Kidney capillary endothelial cell (primary cell): ENCODE data around the gene BRSK2.

ENCODE experiments used
- DNase-seq: peaks from one replicate; pipeline ENCODE4 v3.0.0-alpha.2; 2018; ENCODE audit warnings: low spot score

Gene BRSK2

DNA sequence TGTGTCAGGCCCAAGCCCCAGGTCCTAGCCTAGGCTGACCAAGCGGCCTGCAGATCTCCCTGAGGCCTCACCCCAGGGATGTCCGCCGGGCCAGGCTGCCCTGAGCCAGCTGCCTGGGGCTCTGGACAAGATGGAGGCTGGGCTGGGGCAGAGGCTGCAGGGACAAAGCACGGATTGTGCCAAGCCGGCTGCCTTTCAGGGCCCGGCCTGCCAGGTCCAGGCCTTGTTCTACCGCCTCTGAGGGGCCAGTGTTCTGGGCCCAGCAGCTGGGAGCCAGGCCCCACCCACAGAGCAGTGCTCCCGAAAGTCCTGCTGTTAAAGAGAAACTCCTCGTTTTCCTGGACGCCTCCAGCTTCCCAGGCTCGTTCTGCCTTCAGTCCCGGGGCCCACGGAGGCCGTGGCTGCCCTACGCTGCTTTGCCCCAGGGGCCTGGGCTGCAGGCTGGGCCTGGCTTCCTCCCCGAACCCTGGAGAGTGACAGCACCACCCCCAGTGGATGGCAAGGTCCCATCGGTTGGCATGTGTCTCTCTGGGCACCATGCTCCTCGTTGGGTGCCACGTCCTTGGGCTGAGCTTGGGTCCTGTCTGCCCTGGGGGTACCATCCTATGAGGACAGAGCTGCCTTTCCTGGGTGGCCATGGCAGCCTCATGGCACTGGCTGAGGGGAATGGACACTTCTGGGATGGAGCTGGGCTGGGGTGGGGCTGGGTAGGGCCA lies 7.6 kb downstream of the BRSK2 start:
- DNase-seq, result no peak

DNA sequence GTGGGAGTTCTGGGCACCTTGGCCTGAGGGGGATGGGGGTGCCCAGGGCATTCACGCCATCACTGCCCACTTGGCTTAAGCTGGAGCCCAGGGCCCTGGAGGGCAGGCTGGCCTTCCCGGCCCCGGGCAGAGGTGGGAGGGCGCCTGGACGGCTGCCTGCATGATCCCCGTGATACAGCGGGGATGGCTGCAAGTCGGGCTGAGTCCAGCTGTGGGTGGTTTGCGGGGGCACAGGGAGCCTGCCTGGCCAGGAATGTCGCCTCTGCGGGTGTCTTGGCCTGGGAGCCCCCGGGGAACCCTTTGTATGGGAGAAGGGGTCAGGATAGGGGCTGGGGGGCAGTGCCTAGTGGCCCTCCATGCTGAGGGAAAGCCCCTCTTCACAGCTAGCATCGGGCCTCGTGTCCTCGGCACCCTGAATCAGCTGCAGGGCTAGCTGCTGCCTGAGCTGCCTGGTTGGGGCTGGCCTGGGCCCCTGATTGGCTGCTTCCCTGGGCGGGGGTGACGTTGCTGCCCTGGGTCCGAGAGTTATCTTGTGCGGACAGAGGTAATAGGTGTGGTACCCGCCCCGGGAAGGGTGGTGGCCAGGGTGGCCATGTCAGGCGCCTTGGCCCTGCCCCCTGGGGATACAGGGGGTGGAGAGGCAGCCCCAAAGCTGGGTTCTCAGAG lies 8.3 kb downstream of the BRSK2 start:
- no peak for DNase-seq

DNA sequence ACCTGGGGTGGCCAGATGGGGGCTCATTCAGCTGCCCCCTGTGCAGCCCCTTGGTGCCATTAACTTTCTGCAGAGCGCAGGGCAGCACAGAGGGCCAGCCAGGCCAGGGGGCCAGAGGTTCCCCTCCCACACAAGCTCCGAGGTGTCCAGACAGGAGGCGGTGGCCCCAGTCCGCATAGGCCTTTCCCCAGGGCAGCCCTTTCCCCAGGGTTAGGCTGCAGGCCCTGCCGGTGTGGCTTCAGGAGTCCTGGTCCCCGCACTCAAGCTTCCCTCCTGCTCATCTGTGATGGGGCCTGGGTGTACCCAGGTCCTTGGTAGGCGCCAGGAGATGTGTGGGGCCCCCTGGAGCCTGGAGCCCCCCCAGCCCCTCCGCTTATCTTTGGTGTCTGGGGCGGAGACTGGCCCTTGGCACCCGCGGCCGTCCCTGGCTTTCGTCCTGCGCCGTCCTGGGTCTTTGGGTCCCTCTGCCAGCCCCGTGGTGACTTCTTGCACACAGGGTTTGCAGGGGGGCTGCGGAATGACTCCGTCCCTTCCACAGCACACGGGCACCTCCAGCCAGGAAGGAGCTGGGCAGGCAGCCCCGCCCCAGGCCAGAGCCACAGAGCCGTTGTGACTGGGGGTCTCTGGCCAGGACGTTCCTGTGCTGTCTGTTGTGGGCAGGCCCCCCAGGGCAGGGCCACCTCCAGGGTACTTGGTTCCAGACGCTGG lies 8.9 kb downstream of the BRSK2 start:
- DNase-seq, result no peak

DNA sequence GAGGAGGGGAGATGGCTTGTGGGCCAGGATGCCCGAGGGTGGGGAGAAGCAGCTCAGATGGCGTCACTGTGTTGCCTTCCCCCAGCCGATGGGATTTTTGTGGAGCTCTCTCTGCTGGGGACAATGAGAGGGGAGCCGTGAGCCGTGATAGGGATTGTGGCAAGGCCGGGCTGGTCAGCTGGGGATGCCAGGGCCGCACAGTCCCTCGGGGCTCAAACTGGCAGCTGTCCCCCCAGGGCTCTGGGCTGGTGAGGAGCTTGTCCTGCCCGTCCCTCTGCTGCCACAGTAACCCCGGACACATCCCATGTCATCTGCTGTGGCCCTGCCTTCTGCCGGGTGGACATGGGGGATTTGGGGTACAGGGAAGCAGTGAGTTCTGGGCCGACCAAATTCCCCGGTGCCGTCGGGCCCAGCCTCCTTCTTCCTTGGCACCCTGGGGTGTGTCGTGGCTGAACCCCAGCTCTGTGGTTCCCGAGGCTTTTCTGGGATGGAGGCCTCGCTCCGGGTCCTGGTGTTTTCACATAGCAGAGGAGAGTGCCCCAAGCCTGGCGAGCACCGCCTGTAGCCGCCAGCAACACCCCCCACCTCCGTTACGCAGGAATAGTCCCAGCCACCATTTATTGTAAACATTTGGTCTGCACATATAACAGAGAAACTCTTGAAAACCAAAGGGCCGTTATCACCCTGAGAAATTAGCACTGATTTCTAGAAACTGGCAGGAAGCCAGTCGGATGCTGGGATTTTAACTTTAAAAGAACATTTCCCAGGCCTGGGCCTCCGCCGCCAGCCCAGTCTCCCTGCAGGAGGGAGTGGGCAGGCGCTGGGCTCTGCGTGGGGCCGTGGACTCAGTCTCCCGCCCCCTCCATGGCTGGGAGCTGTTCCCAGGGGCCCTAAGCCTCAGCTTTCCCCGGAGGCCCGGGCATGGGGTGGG lies 9.9 kb downstream of the BRSK2 start:
- DNase-seq, result no peak

DNA sequence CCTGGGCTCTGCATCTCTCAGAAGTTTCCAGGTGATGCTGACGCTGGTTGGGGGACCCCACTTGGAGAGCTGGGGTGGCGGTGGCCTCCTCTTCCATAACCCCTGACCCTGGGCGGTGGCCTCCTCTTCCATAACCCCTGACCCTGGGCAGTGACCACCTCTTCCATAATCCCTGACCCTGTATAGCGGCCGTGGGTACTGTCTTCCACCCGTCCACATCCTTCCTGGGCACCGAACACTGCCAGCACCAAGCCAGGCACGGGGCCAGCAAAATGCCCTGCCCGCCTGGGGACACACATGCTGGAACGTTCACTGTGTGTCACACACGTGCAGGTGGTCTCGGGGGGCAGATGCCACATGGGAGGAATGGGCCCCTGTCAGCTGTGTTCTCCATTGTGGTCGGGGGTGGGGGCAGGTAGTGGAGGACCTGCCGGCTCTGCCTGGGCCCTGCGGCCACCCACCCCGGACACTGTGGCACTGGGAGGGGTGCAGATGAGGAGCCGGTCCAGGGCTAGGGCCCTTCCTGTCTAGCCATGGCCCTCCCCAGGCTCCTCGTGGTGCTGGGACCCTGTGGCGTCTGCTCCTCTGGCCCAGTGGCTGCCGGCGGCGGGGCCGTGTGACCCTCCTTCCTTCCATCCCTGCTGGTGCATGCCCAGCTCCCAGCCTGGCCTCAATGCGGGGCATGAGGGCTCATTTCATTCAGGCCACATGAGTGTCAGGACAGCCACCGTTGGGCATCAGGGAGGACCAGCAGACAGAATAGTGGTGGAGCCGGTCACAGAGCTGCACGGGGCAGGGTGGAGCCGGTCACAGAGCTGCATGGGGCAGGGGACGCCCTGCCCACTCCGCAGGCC lies 10.8 kb downstream of the BRSK2 start:
- no peak for DNase-seq

DNA sequence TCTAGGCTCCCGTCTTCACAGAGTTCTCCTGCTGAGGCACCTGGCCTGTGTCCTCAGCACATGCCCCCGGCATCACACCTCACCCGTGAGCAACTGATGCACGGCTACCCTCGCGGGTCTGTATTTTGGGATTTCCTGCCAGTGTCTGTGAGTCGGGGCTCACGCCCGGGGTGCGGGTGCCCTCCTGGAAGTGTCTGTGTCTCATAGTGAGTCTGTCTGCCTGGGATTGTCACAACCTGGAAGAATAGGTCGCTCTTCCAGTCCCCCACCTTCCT lies 11.4 kb downstream of the BRSK2 start:
- no peak for DNase-seq

DNA sequence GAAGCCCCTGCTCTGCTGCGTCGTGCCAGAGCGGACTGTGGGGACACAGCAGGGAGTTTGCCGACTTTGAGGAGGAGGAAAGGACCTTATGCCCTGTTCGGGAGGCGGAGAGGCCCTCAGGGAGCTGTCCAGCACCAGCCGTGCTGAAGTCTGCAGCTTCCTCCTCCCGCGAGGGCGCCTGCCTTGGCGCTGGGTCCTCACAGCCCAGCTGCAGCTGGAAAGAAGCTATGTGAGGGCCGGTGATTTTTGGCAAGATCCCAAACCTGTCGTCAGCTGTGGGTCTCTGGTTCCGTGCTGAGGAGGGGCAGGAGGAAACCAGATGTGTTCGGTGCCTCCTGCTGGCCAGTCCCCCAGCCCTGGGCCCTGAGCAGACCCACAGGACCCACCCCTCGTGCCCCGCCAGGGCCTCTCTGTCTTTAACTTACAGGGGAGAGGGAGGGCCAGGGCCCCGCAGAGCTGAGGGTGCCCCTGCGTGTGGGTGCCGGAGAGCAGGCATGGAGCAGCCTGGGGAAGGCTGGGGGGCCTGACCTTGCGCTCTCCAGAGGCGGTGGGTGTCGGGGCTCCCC lies 12.0 kb downstream of the BRSK2 start:
- peak; percentile 42 for DNase-seq

DNA sequence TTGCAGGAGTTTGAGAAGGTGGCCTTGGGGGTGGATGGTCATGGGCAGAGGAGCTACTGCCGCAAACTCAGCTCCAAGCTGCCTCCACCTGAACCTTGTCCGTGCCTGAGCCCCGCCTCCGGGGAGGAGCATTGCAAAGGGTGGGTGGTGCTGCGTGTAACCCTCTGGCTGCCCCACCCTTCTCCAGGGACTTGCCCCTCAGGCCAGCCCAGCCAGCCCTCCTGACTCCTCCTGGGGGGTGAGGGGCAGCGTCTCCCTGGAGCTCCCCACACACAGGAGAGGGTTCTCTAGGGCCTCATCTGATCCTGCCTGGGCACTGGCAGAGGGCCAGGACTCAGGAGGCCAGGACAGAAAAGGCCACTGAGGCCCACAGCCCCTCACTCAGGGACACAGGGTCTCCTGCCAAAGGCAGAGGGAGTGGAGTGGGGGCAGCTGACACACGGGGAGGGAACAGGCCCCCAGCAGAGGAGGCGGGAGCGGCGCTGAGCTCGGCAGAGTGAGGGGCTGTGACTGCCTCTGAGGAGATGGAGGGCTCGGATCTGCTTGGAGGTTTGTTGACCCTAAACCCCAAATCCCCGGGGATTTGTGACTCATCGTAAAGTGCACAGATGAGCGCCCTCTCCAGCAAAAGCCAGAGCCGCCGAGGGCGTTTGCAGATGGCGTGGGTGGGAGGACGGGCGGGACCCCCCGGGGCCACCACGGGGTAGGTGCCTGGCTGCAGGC lies 12.8 kb downstream of the BRSK2 start:
- no peak for DNase-seq

DNA sequence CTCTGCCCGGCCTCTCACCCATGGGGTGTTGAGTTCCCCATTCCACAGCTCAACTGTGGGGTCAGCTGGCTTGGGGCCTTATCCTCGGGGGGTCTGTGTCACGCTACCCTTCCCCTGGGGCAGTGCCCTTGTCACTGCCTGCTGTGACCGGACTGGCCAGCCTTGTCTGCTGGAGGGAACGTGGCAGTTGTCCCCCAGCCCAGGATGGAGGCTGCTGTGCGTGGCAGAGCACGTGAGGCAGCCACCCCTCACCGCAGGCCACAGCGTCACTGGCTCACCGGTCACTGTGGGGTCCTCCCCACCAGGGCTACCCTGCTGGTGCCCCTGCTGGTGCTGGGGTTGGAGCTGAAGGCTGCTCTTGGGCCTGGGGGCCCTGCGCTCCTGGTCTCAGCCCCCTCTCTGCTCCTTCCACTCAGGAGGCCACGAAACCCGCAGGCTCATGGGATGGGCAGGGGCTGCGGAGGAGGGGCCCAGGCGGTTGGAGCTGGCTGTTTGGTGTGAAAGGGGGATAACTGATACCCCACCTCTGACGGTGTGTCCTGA lies 13.4 kb downstream of the BRSK2 start:
- DNase-seq, result no peak

DNA sequence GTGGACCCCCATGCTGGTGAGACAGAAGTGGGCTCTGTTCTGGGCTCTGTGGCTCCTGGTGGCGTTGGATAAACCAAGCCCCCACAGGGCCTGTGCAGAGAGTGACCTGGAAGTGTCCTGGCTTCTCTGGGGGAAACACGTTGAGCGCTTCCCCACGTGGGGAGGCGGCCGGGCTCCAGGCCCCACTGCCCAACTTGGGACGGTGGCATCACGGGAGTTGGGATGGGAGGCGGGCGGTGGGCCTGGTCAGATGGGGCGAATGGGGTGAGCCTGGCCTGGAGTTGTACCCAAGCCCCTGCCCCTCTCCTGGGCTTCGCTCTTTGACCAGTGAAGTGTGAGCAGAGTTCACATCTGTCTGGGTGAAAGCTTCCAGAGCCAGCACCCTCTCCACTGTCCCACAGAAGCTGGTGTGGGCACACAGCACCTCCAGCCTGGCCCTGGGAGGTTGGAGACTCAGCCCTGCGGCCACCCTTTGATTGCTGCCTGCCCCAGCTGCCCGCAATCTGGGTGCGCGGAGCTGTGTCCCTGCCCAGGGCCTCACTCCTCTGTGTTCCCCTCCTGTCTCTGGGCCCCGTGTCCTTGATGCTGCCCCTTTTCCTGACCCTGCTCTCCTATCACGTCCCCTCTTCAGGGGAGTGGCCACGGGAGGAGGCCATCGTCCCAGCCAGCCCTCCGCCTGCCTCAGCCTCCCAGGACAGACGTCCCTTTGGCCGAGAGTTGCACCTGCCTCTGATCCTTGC lies 14.2 kb downstream of the BRSK2 start:
- no peak for DNase-seq

DNA sequence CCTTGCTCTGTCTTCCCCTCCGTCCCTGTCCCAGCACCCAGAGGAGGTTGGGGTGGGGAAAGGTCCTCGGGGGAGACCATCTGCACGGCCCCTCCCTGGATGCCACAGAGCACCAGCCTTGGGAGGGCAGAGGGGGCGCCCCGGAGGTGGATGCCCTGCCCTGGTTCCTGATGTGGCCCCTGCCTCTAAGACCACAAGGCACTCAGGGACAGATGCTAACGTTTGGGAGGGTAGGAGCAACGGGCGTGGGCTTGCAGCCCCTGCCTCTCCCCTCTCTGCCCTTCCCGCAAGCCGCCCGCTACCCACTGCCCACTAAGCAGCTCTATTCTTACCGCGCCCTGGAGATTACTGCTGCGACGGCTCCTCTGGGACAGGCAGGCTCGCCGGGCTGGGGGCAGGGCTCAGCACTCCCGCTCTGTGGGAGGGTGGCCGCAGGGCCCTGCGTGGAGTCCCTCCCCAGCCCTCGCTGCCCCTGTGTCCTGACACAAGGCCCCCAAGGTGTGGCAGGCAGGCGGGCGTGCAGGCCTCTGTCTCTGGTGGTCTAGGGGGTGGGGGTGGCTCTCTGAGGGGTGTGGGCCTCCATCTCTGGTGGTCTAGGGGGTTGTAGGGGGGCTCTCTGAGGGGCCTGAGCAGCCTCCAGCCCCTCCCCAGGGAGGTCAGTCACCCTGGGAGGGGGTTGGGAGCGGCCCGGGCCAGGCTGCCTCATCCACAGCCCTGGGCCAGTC lies 14.9 kb downstream of the BRSK2 start:
- DNase-seq, result no peak

DNA sequence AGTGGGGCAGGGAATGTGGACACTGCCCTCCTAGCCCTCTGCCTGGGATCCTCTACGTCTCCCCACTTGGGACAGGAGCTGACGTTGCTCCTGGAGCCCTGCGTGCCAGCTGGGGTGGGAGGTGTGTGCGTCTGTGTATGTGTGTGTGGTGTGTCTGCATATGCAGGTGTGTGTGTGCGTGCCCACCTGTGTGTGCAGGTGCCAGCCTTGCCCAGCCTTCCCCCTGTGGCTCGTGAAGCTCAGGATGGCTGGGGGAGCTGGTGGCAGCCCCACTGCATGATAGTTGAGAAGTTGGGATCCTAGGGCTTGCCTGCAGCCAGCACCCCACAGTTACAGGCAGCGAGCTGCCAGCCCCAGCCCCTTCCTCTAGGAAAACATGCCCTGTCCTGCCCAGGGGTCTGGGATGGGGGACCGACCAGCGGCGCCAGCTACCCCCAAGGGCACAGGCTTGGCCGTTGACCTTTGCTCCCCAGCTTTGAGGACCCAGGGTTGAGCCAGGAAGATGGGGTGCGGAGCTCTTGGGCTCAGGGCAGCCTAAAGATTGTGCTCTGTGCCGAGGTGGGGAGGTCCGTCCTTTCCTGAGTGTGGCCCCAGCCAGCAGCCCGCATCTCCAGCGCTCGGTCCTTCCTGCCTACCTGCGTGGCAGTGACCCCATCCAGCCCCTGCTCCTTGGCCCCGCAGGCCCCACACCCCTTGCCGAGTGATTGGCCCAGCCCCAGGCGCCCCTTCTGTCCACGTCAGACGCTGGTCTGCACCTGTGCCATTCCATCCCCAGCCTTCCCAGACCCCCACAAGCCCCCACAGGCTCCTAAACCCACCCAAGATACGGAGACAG lies 15.7 kb downstream of the BRSK2 start:
- no peak for DNase-seq

DNA sequence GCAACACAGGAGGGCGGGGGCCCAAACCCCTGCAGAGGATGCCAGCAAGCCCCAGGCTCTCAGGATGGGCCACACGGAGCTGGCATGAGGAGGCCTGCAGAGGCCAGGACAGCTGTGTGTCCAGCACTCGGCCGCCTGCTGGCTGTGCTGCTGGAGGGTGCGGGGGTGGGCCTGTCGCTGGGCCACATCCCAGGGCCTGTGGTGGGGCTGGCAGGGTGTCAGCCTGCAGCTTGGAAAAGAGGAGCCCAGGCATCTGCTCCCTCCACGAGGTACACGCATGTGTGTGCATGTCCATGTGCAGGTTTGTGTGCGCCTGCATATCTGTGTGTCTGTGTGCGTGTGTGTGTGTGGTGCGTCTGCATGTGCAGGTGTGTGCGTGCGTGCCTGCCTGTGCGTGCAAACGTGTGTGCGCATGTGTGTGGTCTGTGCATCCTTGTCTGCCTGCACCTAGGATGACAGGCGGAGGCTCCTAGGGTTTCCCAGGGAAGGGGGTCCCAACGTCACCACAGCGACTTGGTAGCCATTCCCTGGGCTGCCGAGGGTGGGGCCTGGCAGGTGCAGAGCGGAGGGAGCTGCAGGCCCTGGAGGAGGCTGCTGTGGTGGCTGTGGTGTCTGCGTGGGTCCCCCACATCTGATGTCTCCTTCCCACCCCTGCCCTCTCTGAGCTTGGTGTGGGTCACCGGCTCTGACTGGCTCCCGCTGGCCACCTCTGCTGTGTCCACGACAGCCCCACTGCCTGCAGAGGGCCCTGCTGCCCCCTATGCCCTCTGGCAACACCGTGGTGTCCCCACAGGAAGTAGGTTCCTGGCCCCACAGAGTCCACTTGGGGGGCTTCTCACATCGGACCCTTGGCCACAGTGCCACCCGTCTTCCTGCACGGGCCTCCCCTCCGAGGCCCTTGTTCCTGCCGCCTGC lies 17.1 kb downstream of the BRSK2 start:
- DNase-seq, result no peak

DNA sequence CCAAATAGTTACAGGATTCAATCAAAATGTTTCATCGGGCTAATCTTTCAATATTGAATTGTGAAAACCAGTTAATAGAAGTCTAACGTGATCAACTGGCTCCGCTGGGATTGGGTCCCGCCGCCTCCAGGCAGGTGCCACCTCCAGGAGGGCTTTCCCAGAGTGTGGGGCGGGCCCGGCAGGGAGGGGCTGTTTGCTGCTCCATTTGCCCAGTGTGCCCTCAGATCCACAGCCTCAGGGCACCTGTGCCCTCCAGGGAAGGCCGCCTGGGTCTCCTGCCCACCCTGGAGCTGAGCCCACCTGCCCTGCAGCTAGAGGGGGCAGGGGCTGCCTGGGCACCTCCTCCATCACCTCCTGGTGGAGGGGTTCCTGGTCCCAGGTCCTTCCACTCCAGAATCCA lies 17.9 kb downstream of the BRSK2 start:
- DNase-seq, result no peak

DNA sequence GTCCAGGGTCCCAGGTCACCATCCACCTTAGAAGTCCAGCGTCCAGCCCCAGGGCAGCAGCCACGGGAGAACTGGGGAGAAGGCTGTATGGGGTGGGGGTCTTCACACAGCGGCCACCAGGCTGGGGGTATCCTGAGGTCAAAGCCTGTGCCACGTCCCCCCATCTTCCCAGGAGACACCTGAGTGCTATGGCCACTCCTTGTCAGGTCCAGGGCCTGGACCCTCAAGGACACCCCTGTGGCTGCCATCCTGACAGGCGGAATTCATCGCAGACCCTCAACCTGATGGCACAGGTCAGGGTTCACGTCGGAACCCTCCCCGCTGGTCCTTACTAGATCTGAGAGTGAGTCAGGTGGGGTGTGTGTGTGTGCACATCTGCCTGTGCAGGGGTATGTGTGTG lies 18.6 kb downstream of the BRSK2 start:
- DNase-seq, result no peak

DNA sequence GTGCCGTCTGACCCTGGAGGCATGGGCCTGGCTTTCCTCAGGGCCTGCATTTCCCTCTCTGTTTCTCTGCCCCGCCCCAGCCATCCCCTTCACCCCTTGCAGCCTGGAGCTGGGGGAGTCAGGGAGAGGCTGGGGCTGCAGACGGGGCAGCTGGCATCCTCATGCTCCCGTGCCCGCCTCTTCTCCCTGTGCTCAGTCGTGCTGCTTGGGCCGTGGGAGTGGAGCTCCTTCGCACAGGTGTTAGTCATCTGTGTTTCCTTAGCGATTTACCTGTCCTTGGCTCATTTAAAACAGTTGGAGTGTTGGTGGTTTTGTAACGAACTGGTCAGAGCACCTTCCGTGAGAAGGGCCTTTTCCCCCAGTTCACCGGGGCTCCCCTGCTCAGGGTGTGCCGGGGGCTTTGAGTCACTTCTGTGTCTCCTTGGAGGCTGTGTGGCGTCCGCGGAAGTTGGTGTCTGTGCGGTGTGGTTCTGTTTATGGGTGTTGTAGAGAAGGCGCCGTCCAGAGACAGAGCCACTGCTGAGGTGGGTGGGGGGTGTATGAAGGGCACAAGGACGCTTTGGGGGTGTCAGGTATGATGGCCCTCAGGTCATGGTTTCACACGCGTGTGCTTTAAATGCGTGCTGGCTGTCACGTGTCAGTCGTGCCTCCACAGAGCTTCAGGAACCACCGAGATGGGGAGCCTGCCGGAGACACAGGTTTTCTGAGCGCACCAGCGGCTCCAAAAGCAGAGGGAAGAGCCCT lies 19.5 kb downstream of the BRSK2 start:
- DNase-seq, result no peak
